Pancreas (tissue), 10 donors: Measurements from ENCODE around the gene MED13. TPM values are rescaled to one million over a fixed set of nuclear protein-coding genes. Genes with fewer than 3 reads are reported as not detected.

Source experiments
- ATAC-seq, 4 donors: fragments of 200-7000 bp; cut with Tn5 transposase; one replicate each; pipeline versions ENCODE4 v1.8.0 to v1.9.1; 2020; ENCODE audit warnings: mild to moderate bottlenecking in 4 of 4, moderate library complexity in 4 of 4
- DNase-seq, 6 donors: peaks; one replicate each; pipeline ENCODE4 v3.0.0-alpha.2; 2020
- FAIRE-seq: peaks from 2 replicates; lab custom pipeline; 2012; peaks lifted over from hg19 to GRCh38; lab: Jason Lieb, UNC
- H3K27ac ChIP-seq, 4 donors: fragments of 200-600 bp; sonication (generic); 1 replicate in 3 of 4; 2 replicates in 1 of 4; pipeline versions ENCODE4 v1.5.0 to v1.8.0; 2020
- H3K27me3 ChIP-seq, 4 donors: fragments of 200-600 bp; one replicate each; pipeline ENCODE4 v1.8.0; 2021
- H3K36me3 ChIP-seq, 3 donors: fragments of 200-600 bp; sonication (generic) in 1 of 3; one replicate each; pipeline versions ENCODE4 v1.5.0 to v1.8.0; 2020 to 2021
- H3K4me1 ChIP-seq, 3 donors: fragments of 200-600 bp; one replicate each; pipeline ENCODE4 v1.8.0; 2021
- H3K4me3 ChIP-seq, 4 donors: fragments of 200-600 bp; sonication (generic) in 2 of 4; one replicate each; pipeline versions ENCODE4 v1.5.0 to v1.8.0; 2020 to 2021
- H3K9me3 ChIP-seq, 4 donors: fragments of 200-600 bp; one replicate each; pipeline ENCODE4 v1.8.0; 2021
- CTCF ChIP-seq, 4 donors: fragments of 200-600 bp; sonication (generic) in 3 of 4; IDR thresholded peaks; one replicate each; pipeline versions ENCODE4 v1.5.0 to v1.8.0; 2021; ENCODE audit warnings: antibody characterized with exemption in 4 of 4
- WGBS, 2 donors: extraction: QIAGEN DNeasy Blood & Tissue Kit; methylation state at CpG; one replicate each; pipeline ENCODE4 v1.1.7; 2013; 5-methylcytosine and 5-hydroxymethylcytosine counted together
- intact Hi-C, 3 donors: fragments of 100-400 bp; cut with DNase I; formaldehyde crosslinking; loops; one replicate each; pipeline versions ENCODE4 v1.11.1 to v1.14.2; 2022
- polyA plus RNA-seq, 2 donors: library from polyadenylated mRNA; stranded (reverse); fragments of 200-250 nt; gene quantifications; one replicate each; pipeline ENCODE4 v1.2.3, GENCODE V29; 2013
- total RNA-seq, 6 donors: library from RNA; stranded (reverse); fragmentation: NEBNext Ultra II Directional in 4 of 6; extraction: Animal tissue kit (Norgen Biotek cat#: 25700) in 4 of 6; gene quantifications; one replicate each; pipeline versions ENCODE4 v1.2.1 to v1.2.4, GENCODE V29; 2021 to 2023
- donor health status: healthy with polysubstance abuse.
- donor health status: DM: no; HTN: no; CAD: no; lungs with moderate emphysema.
- donor health status: DM: no; HTN: no; CAD: no.
- donor health status: control.
- donor health status: control.
- donor health status: Bipolar disorder and iron deficiency.
- donor health status: DM: yes; HTN: yes; CAD: no.
- donor health status: DM: no; HTN: no; CAD: no.
- donor health status: DM: no; HTN: no; CAD: no.
- donor health status: DM: yes; HTN: yes; CAD: no.

The MED13 gene
- total and polyA plus RNA-seq, 8 donors, result 5.0 to 39.8 (median 27.6) TPM

GRCh38 chr17:62101090-62101489, 36.0 kb upstream of the MED13 start:
- Histone ChIP-seq H3K27ac (no peak overlapping the region), H3K4me3 (no peak overlapping the region), H3K4me1 (no peaks in the 10 kb centered on the region), H3K9me3 (no peaks in the 10 kb centered on the region), H3K36me3 (no peaks in the 10 kb centered on the region), H3K27me3 (no peaks in the 10 kb centered on the region)
- intact Hi-C loops, result no loop called here
- ATAC-seq, result no peak
- TF ChIP-seq CTCF (IDR thresholded peaks at IDR 0.05), result no peak
- FAIRE-seq, result no peak
- no peak for DNase-seq

GRCh38 chr17:62100055-62100454, 35.0 kb upstream of the MED13 start:
- intact Hi-C loops, result no loop called here
- H3K4me1 ChIP-seq, result no peaks in the 10 kb centered on the region
- H3K36me3 ChIP-seq, result no peaks in the 10 kb centered on the region
- WGBS, 2 donors, result 79 to 89% methylated on average over 1 of the region's 1 CpG
- no peak overlapping the region for H3K4me3 ChIP-seq
- ATAC-seq (no peak), DNase-seq (no peak), FAIRE-seq (no peak)
- TF ChIP-seq CTCF (IDR thresholded peaks at IDR 0.05), result no peak
- H3K27ac ChIP-seq, result no peak overlapping the region
- H3K9me3 ChIP-seq, result no peaks in the 10 kb centered on the region
- no peaks in the 10 kb centered on the region for H3K27me3 ChIP-seq

GRCh38 chr17:62099532-62099931, 34.5 kb upstream of the MED13 start:
- no peaks in the 10 kb centered on the region for H3K36me3 ChIP-seq
- WGBS, 2 donors, result 83 to 88% methylated on average over 2 of the region's 2 CpGs
- H3K4me1 ChIP-seq, result no peaks in the 10 kb centered on the region
- H3K27ac ChIP-seq, result no peak overlapping the region
- no peak overlapping the region for H3K4me3 ChIP-seq
- H3K9me3 ChIP-seq, result no peaks in the 10 kb centered on the region
- intact Hi-C loops, result no loop called here
- ATAC-seq (no peak), DNase-seq (no peak), FAIRE-seq (no peak)
- no peak for TF ChIP-seq CTCF (IDR thresholded peaks at IDR 0.05)
- no peaks in the 10 kb centered on the region for H3K27me3 ChIP-seq

- no peak for TF ChIP-seq CTCF (IDR thresholded peaks at IDR 0.05)
- H3K9me3 ChIP-seq, result no peaks in the 10 kb centered on the region
- FAIRE-seq (no peak), ATAC-seq (no peak), DNase-seq (no peak)
- H3K4me1 ChIP-seq, result peaks cover 0 to 4% (median 3%) of the 10 kb centered on the region in 3 donors
- no peak overlapping the region for H3K27ac ChIP-seq
- no peak overlapping the region for H3K4me3 ChIP-seq
- WGBS, 2 donors, result 89 to 93% methylated on average over 4 of the region's 4 CpGs
- H3K36me3 ChIP-seq, result no peaks in the 10 kb centered on the region
- intact Hi-C loops, result no loop called here
- H3K27me3 ChIP-seq, result no peaks in the 10 kb centered on the region
Measured at GRCh38 chr17:62098623-62099231, 33.6 kb upstream of the MED13 start.

- 77 to 84% methylated on average over 3 of the region's 3 CpGs for WGBS, 2 donors
Measured at GRCh38 chr17:62096401-62096670, 31.3 kb upstream of the MED13 start.

More at GRCh38 chr17:62096401-62096670, 31.3 kb upstream of the MED13 start:
- no peaks in the 10 kb centered on the region for H3K9me3 ChIP-seq
- no peak overlapping the region for H3K4me3 ChIP-seq
- H3K4me1 ChIP-seq, result peaks cover 0 to 9% (median 8%) of the 10 kb centered on the region in 3 donors
- no peaks in the 10 kb centered on the region for H3K36me3 ChIP-seq
- intact Hi-C loops, result no loop called here
- H3K27me3 ChIP-seq, result no peaks in the 10 kb centered on the region
- FAIRE-seq, result no peak
- ATAC-seq, result no peak
- DNase-seq, result no peak
- TF ChIP-seq CTCF (IDR thresholded peaks at IDR 0.05), result no peak
- no peak overlapping the region for H3K27ac ChIP-seq
